HG03558 (cell line): ENCODE measurements around the gene MAPK1IP1L.
"Not testable (repeated sequence)": the region's sequence is repeated elsewhere in the genome, so short reads cannot be mapped to it uniquely, and the experiment has no call there.

Experiments
- ATAC-seq: cut with Tn5 transposase; IDR thresholded peaks from one replicate; pipeline ENCODE4 v1.9.1; 2021; ENCODE audit warnings: moderate number of reproducible peaks; ENCODE audit not compliant: unreplicated experiment; ENCODE audit errors: extremely low read depth

The MAPK1IP1L gene

DNA sequence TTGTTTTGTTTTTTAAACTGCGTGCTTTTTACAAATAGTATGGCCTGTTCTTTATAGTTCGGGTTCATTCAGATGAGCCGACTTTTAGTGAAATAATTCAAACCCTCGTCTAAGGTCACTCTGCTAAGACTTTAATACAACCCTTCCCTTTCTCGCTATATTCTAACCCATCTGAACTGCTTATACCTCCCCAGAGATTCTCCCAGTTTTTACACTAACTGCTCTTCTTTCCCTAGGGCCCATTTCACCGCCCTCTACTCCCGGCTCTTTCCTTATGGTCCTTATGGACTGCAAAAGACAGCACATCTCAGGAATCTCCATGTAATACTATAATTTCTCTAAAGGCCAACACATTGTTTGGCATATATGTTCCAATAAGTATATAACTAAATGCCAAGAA lies 2.1 kb downstream of the MAPK1IP1L start:
- no peak for ATAC-seq

DNA sequence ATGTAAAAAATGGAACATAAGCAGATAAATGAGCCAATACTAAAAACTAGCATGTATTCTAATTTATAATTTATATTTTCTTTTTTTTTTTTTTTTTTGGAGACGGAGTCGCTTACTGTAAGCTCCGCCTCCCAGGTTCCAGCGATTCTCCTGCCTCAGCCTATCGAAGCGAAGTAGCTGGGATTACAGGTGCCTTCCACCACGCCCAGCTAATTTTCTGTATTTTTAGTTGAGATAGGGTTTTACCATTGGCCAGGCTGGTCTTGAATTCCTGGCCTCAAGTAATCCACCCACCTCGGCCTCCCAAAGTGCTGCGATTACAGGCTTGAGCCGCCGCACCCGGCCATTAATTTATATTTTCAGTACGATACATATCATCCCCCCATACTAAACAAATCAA lies 2.7 kb downstream of the MAPK1IP1L start:
- no peak for ATAC-seq

DNA sequence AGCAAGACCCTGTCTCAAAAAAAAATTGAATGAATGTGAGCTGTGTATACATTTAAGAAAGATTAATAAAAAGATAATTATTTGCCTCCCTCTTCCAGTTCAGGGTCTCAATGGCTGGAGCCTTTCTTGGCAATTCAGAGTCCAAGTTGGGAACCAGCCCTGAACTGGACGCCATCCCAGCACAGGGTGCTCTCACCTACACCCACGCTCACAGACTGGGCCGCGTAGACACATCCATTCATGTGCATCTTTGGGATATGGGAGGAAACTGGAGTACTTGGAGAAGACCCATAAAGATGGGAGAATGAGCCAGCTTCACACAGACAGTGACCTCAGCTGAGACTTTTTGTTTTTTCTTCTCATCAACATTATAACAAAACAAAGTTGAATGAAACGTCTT lies 6.5 kb downstream of the MAPK1IP1L start:
- no peak for ATAC-seq

DNA sequence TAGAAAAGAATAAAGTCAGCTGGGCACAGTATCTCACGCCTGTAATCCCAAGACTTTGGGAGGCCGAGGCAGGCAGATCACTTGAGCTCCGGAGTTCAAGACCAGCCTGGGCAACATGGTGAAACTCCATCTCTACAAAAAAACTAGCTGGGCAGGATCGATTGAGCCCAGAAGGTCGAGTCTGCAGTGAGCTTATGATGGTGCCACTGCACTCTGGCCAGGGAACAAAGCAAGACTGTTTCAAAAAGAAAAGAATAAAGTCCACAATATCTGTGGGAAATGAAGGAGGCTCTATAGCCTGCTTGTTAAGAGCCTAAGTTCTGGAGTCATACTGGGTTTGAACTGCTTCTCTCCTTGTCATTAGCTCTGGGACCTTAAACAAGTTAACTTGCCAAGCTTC lies 7.9 kb downstream of the MAPK1IP1L start:
- ATAC-seq: no peak

DNA sequence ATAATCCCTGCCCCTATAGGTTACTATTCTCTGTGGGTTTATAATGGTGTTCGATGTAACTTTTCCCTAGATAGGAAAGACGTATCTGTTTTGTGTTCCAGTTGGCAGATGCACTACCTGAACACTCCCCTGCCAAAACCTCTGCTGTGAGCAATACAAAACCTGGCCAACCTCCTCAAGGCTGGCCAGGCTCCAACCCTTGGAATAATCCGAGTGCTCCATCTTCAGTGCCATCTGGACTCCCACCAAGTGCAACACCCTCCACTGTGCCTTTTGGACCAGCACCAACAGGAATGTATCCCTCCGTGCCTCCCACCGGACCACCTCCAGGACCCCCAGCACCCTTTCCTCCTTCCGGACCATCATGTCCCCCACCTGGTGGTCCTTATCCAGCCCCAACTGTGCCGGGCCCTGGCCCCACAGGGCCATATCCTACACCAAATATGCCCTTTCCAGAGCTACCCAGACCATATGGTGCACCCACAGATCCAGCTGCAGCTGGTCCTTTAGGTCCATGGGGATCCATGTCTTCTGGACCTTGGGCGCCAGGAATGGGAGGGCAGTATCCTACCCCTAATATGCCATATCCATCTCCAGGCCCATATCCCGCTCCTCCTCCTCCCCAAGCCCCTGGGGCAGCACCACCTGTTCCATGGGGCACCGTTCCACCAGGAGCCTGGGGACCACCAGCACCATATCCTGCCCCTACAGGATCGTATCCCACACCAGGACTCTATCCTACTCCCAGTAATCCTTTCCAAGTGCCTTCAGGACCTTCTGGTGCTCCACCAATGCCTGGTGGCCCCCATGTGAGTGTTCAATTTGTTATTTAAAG lies 11.3 kb downstream of the MAPK1IP1L start:
- ATAC-seq: no peak

DNA sequence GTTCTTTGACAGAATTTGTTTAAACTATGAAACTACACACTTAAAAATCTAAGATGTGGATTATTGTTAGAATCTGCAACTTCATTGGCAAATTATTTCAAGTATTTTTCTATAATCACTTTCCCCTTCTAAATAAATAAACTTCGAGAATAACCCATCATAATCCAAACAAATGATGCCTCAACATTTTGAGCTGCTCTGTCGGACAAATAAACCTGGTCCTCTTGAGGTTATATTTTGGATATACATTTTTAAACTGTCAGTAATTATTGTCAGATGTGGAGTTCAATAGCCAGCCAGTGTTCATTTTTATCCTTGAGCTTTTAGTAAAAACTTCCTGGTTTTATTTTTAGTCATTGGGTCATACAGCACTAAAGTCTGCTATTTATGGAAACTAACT lies 13.4 kb downstream of the MAPK1IP1L start:
- not testable (repeated sequence) for ATAC-seq

DNA sequence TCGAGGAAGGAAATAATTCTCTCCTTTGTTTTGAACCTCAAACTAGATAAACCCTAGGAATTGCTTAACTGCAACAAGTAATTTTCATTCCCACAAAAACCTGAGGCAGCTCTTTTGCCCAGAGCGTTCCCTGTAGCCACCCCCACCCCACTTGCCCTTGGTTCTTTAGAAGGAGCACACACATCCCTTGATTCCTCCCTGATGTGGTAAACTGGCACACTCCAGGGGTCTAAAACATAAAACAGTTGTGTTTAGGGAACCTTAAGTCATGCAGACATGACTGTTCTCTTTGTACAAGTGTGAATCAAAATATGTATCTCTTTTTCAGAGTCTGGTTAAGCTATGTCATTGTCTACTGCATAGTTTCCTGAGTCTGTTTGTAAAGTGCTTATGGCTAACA lies 14.0 kb downstream of the MAPK1IP1L start:
- no peak for ATAC-seq

DNA sequence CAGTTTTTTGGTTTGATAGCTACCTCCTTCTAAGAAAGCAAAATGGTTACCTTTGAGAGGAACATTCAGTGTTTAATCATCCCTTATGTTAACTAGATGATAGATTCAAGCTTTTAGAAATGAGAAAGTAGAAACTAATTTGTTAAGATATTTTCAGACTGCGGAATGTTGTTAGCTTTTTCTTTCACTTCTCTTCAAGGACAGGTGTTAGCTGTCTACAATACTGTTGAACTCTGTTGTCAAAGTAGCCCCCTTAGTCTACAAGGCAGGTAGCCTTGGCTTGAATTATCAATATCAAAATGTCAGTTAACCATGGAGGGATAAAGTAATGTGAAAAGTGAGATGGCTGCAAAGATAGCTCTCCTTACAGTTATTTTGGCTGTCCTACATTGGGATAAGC lies 14.8 kb downstream of the MAPK1IP1L start:
- ATAC-seq: no peak

DNA sequence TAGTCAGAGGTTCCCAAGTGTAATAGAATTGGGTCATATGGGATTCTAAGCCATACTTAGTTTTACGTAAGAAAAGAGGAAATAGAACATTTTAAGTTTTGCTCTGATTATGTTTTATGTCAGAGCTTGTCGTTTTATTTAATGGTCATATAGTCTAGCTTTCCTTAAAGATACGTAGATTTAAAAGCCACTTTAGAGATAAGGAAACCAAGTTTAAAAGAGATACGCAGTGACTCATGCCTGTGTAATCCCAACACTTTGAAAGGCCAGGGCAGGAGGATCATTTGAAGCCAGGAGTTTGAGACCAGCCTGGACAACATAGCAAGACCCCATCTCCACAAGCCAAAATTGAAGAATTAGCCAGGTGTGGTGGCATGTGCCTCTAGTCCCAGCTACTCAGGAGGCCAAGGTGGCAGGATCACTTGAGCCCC lies 19.5 kb downstream of the MAPK1IP1L start:
- ATAC-seq: no peak

DNA sequence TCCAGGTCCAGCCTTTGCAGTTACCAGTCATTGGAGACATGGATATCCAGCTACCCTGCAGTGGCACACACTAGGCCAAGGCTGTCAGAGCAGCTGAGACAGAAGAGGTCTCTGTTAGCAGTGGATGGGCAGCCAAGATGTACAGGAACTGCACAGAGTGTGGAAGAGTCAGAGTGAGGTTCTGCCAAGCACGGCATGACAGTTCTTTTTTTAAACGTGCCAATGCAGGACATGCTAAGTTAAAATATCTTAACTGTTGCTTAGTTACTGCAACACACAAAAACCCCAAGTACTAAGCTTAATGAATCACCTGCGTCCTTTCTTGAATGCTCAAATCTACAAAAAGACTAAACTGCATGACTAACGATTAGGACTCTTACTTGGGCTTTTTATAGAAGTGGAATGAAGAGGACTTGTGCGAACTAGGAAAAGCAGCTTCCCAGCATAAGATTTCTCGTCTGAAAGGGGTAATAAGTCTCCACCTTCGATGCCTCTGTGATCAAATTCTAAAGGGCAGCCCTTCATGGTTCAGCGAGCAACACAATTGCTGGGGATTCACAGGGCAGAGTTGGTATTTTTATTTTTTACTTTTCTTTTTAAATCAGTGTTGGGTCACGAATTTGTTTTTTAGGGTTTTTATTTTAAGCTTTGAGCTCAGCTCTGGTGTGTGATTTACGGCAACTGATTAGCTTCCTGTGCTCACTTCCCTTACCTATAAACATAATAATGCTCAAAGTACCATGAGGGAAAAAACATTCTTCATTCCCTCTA lies 20.6 kb downstream of the MAPK1IP1L start:
- ATAC-seq: no peak

DNA sequence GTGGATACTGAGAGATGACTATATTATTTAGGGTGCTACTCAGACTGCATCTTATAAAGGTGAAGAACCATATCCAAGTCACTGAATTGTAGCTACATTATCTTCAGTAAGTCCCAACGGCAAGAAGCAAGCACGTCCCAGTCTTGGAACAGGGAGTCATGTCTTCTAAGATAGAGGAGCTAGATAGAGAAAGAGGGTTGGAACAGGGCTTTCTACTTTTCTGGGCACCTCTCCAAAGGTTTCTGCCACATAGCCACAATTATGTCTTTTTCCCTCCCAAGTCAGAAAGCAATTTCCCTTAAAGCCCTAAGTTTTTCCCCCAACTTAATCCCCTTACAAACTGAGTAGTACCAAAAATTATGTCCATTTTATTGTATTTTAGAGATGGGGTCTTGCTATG lies 22.4 kb downstream of the MAPK1IP1L start:
- ATAC-seq: no peak

DNA sequence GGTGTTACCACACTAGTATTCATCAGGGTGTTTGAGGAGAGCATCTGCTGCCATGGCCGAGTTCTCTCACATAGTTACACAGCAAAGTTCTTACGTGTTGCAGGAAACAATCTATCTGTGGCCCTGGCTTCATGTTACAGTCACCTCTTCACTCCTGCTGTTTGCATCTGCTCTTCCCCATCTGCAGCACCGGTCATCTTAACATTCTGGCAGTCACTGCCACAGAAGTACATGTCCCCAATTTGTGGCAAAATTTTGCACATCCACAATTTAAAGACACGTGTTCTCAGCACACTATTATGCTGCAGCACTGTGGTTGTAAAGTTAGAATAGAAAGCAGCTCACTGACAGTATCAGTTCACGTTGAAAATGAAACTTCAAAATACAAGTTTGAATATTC lies 23.2 kb downstream of the MAPK1IP1L start:
- ATAC-seq: no peak

DNA sequence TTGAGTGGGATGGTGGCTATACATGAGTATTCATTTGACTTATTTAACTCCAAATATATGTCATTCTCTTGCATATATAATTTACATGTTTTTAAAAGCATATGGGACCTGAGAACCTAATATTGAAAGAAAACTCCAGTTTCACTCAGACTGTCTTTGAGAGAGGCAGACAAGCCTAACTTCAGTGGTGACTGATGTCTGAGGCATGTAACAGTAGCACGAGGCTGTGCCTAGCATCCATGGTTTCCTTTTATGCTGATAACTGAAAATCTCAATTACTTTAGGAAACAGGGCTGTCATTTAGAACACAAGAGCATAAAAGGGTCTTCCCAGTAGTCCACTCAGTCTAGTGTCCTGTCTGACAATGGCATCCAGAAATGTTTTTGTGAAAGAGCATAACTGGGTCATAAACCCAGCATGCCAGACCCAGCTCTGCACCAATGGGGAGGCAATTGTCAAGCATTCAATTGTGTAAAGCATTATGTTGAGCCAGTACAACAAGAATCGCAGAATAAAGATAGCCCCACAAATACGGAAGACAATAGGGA lies 24.3 kb downstream of the MAPK1IP1L start:
- ATAC-seq: no peak

DNA sequence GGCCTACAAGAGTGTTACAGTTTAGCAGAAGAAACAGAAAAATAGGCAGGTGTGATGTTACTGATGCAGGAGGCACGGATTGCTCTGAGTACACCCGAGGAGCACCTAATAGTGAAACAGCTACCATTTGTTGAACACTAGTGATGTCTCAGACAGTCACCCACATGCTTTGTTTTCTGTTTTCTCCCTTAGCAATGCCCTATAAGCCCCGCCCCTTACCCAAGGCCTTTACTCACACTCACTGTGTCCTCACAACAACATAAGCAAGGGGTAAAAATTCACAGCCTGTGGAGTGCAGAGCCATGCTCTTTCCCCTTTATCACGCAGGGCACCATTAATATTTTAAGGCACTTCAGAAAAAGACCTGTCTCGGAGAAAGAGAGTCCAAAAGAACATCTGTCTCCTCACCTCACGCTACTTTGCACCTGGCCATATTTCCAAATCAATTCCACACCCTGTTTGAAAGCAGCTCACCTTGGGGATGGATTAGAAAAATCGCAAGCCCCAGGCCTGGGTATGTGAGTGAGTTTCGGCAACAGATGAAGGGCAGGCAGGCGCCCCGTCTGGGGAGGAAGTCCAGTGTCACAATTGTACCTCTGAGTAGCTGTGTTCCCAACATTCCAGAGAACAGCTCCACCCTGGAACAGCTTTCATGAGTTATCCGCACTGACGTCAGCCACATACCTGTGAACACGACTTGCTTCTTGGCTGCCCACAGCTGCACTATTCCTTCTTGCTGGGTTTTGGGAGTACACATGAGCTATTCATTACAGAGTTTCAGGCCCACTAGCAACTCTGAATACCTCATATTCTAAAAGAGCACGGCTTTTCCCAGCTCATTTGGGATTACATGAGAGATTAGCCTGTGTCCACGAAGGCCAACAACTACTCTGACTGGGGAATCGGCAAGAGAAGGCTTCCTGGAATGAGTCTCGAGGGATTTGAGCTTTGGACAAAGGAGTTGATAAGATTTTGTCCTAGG lies 26.0 kb downstream of the MAPK1IP1L start:
- ATAC-seq: no peak

DNA sequence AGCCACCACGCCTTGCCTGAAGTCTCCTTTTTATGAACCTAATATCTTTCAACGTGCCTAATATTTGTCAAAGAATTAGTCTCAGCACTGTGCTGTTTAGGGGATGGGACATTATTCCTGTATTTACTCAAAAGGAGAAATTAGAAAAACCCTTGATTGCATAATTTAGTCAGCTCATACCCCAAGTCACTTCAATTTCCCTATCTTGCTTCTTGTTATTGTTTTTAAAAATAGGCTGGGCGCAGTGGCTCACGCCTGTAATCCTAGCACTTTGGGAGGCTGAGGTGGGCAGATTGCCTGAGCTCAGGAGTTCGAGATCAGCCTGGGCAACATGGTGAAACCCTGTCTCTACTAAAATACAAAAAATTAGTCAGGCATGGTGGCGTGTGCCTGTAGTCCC lies 28.5 kb downstream of the MAPK1IP1L start:
- not testable (repeated sequence) for ATAC-seq

DNA sequence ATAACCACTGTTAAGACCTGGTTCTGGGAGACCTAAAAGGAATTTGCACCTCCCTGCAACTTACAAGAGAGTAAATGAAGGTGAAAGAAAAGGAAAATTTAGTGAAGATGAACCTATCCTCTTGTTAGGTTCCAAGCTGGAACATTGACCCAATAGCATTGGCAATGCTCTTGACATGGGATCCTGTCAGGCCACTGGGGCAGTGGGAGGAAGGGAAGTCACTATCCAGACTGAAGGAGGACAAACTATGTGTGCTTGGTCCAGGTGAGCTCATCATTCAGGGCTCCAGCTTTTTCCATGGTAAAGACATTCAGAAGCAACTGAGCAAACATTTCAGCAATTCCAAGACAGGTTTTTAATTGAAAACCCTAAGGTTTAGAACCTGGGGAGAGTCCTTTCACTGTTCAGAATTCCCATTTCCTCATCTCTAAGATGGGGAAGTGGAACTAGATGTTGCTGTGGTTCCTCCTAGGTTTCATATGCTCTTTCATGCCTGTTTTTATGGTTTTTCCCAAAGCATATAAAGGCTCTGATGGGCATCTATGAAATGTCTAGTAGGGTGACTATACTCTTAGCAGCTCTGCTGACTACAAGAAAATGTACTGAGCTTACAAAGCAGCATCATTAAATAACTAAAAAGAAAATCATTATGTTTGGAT lies 33.1 kb downstream of the MAPK1IP1L start:
- no peak for ATAC-seq

DNA sequence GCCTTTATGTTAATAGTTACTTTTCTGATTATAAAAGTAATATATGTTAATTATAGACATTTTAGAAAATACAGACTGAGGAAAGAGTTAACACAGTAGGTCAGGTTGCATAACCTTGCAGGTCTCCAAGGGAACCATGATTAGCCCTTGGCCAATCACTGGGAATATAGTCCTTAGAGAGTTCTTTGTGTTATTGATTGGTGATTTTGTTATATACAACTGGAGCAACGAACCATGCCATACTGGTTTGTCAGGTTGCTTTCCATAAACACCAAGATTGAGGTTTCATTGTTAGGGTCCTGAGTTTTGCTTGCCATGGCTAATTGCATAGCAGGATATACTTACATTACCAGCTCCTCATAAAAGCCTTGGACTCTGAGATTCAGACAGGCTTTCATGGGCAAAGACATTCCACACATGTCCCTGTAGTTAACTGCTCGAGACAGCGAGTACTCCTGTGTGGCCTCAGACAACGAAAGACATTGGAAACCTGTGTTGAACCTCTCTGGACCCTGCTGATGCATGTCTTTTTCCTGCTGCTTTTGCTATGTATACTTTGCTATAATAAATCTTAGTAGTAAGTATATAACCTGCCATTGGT lies 33.7 kb downstream of the MAPK1IP1L start:
- no peak for ATAC-seq

DNA sequence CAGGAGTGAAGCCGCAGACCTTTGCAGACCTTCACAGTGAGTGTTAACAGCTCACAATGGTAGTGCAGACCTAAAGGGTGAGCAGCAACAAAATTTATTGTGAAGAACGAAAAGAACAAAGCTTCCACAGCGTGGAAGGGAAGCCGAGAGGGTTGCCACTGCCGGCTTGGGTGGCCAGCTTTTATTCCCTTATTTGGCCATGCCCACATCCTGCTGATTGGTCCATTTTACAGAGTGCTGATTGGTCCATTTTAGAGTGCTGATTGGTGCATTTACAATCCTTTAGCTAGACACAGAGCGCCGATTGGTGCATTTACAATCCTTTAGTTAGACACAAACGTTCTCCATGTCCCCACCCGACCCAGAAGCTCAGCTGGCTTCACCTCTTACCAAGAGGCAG lies 35.5 kb downstream of the MAPK1IP1L start:
- ATAC-seq: no peak

DNA sequence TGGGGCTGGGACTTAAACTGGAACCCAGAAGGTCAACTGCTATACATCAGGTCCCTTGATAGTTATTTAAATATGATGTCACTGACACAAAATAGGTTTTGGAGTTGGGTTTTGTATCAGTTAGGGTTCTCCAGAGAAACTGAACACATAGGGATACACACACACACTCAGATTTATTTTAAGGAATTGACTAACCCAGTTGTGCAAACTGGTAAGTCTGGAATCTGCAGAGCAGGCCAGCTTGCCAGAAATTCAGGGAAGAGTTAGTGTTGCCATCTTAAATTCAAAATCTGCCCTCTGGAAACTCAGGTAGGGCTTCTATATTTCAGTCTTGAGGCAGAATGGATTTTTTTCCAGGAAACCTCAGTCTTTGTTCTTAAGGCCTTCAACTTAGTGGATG lies 36.9 kb downstream of the MAPK1IP1L start:
- ATAC-seq: no peak
